Esophagus muscularis mucosa (tissue), 4 donors: ENCODE measurements around the gene CC2D2A. TPM values are rescaled to one million over a fixed set of nuclear protein-coding genes. Genes with fewer than 3 reads are reported as not detected.

Experiments used
- DNase-seq: peaks from one replicate; pipeline ENCODE4 v3.0.0-alpha.2; 2017; ENCODE audit errors: extremely low spot score
- H3K27ac ChIP-seq, 4 donors: fragments of 200-600 bp; sonication (generic); replicated peaks in 1 of 4; 1 replicate in 3 of 4; 2 replicates in 1 of 4; pipeline ENCODE4 v1.5.1; 2016 to 2019; ENCODE audit warnings: mild to moderate bottlenecking in 1 of 4
- H3K27me3 ChIP-seq, 4 donors: fragments of 200-600 bp; sonication (generic); one replicate each; pipeline versions ENCODE4 v1.5.1 to v1.6.0; 2016 to 2019
- H3K36me3 ChIP-seq, 4 donors: fragments of 200-600 bp; sonication (generic); one replicate each; pipeline ENCODE4 v1.5.1; 2016 to 2019
- H3K4me1 ChIP-seq, 4 donors: fragments of 200-600 bp; sonication (generic); one replicate each; pipeline ENCODE4 v1.5.1; 2016 to 2019
- H3K4me3 ChIP-seq, 4 donors: fragments of 200-600 bp; sonication (generic); 1 replicate in 2 of 4; 2 replicates in 2 of 4; pipeline ENCODE4 v1.5.1; 2016 to 2019; ENCODE audit warnings: mild to moderate bottlenecking in 4 of 4, moderate library complexity in 1 of 4
- H3K9me3 ChIP-seq, 4 donors: fragments of 200-600 bp; sonication (generic); 1 replicate in 3 of 4; 2 replicates in 1 of 4; pipeline ENCODE4 v1.5.1; 2016 to 2019
- EP300 ChIP-seq: sonication (generic); formaldehyde crosslinking; IDR thresholded peaks from one replicate; pipeline ENCODE4 v1.6.1; 2017; ENCODE audit warnings: antibody characterized with exemption
- POLR2A ChIP-seq: fragments of 450-650 bp; IDR thresholded peaks from one replicate; pipeline ENCODE4 v1.6.1; 2017; ENCODE audit warnings: antibody characterized with exemption, moderate library complexity, mild to moderate bottlenecking, low read depth
- POLR2AphosphoS5 ChIP-seq, 2 donors: sonication (generic); formaldehyde crosslinking; IDR thresholded peaks; one replicate each; pipeline ENCODE4 v1.6.1; 2017; ENCODE audit warnings: antibody characterized with exemption in 2 of 2
- WGBS: methylation state at CpG from one replicate; pipeline ENCODE4 v1.1.5; 2018; 5-methylcytosine and 5-hydroxymethylcytosine counted together
- intact Hi-C: fragments of 100-400 bp; cut with DNase I; formaldehyde crosslinking; loops from one replicate; pipeline ENCODE4 v1.15.1; 2023
- total RNA-seq, 4 donors: library from RNA; depleted of rRNA; stranded (reverse); fragments of >200 nt; gene quantifications; one replicate each; pipeline versions ENCODE4 v1.1.0 to v1.2.1, GENCODE V29; 2016
- TF ChIP-seq, protein P1 (sequence below), 3 experiments: fragments of 200-600 bp in 2 of 3; fragments of 450-650 bp in 1 of 3; sonication (generic) in 2 of 3; IDR thresholded peaks; one replicate each; pipeline ENCODE4 v1.5.1; 2017 to 2019; ENCODE audit warnings: antibody characterized with exemption in 3 of 3, mild to moderate bottlenecking in 2 of 3, moderate library complexity in 1 of 3

Gene CC2D2A
- total RNA-seq, 4 donors from 2014 or later, result 23.0 to 59.7 (median 45.0) TPM

DNA sequence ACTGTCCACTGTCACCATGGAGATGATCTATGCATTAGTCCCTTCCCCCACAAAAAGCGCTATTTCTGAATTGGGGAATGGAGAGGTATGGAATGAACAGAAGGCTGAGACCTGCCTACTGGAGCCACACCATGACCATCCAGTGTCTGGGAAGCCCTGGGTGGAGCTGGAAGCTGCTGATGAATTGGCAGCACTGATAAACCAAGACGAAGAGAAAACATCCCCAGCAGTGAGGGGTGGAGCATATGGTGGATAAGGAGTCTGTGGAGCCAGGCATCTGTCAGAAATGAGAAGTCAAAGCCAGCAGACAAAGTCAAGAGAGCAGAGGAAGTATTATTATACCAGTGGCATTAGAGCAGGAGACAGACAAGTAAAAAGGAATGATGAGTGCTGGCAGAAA is 13.2 kb downstream of the CC2D2A start:
- no peak for TF ChIP-seq EP300
- TF ChIP-seq, protein P1, sequence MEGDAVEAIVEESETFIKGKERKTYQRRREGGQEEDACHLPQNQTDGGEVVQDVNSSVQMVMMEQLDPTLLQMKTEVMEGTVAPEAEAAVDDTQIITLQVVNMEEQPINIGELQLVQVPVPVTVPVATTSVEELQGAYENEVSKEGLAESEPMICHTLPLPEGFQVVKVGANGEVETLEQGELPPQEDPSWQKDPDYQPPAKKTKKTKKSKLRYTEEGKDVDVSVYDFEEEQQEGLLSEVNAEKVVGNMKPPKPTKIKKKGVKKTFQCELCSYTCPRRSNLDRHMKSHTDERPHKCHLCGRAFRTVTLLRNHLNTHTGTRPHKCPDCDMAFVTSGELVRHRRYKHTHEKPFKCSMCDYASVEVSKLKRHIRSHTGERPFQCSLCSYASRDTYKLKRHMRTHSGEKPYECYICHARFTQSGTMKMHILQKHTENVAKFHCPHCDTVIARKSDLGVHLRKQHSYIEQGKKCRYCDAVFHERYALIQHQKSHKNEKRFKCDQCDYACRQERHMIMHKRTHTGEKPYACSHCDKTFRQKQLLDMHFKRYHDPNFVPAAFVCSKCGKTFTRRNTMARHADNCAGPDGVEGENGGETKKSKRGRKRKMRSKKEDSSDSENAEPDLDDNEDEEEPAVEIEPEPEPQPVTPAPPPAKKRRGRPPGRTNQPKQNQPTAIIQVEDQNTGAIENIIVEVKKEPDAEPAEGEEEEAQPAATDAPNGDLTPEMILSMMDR (IDR thresholded peaks at IDR 0.05), result no peak
- no peak for TF ChIP-seq POLR2A
- no peak for TF ChIP-seq POLR2AphosphoS5 (IDR thresholded peaks at IDR 0.05)
- WGBS, result 71% methylated on average over 2 of the region's 2 CpGs
- Histone ChIP-seq H3K27ac (no peak overlapping the region), H3K27me3 (no peaks in the 10 kb centered on the region), H3K4me3 (no peak overlapping the region), H3K9me3 (peaks cover 0 to 16% (median 5%) of the 10 kb centered on the region in 4 donors), H3K4me1 (peaks cover 5 to 36% (median 26%) of the 10 kb centered on the region in 4 donors), H3K36me3 (peaks cover 0 to 28% (median 10%) of the 10 kb centered on the region in 4 donors)
- DNase-seq, result no peak
- intact Hi-C loops, result no loop called here

DNA sequence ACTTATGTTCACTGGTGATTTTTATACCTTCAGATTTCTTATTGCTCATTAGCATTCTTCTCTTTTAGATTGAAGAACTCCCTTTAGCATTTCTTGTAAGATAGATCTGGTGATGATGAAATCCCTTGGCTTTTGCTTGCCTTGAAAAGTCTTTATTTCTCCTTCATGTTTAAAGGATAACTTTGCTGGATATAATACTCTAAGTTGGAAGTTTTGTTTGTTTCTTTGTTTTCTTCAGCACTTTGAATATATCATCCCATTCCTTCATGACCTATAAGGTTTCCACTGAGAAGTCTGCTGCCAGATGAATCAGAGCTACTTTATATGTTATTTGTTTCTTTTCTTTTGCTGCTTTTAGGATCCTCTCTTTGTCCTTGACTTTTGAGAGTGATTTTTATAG is 18.5 kb downstream of the CC2D2A start:
- Histone ChIP-seq H3K36me3 (peaks cover 0 to 30% (median 3%) of the 10 kb centered on the region in 4 donors), H3K27me3 (no peaks in the 10 kb centered on the region), H3K4me1 (peaks cover 0 to 16% (median 10%) of the 10 kb centered on the region in 4 donors), H3K4me3 (no peak overlapping the region), H3K9me3 (peaks cover 0 to 24% (median 14%) of the 10 kb centered on the region in 4 donors), H3K27ac (peak overlapping the region in 3 of 4 donors; percentile 12 to 55 (median 47))
- no peak for DNase-seq
- intact Hi-C loops, result no loop called here
- TF ChIP-seq POLR2A (no peak), EP300 (no peak), POLR2AphosphoS5 (IDR thresholded peaks at IDR 0.05) (no peak)
- TF ChIP-seq, protein P1 (IDR thresholded peaks at IDR 0.05), result no peak

DNA sequence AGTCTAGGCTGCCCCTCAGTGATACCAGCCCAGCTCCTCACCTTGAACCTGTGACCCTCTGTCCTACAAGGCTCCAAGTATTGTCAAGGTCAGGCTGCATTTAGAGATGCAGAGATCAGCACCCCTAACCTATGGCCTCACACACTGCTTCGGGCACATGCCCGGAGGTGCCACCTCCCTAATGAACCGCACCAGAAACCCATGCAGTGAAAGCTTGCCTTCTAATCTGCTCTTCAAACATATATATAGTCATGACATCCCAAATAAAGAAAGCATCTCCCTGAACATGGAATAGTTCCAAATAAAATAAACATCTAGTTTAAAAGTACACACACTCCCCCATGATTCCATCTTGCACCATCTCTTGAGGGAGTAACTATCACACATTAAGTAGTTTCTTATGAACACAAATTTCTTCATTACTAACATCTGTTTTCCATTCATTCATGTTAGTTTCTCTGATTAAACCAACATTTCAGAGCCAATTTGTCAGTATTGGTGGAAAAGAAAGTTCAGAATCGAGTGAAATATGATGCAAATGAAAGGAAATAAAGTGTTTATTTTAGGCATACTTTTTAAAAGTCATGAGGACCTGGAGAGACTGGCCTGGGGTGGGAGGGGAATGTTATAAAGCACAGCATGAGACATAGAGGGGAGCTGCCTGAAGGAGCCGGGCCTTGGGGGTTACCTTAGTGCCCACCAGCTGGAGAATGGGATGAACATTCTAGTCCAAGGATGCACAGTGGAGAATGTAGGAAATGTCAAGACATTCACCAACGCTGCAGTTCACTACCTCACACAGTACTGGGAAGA is 19.2 kb downstream of the CC2D2A start:
- Histone ChIP-seq H3K4me1 (peaks cover 0 to 21% (median 10%) of the 10 kb centered on the region in 4 donors), H3K9me3 (peaks cover 0 to 24% (median 14%) of the 10 kb centered on the region in 4 donors), H3K36me3 (peaks cover 0 to 33% (median 3%) of the 10 kb centered on the region in 4 donors), H3K4me3 (no peak overlapping the region), H3K27me3 (no peaks in the 10 kb centered on the region), H3K27ac (peak overlapping the region; percentile 12 to 57 (median 54))
- TF ChIP-seq, protein P1 (IDR thresholded peaks at IDR 0.05), result no peak
- TF ChIP-seq POLR2AphosphoS5 (IDR thresholded peaks at IDR 0.05), result peak in 1 of 2 donors; percentile 27
- intact Hi-C loops, result no loop called here
- 55% methylated on average over 6 of the region's 6 CpGs for WGBS
- no peak for DNase-seq

DNA sequence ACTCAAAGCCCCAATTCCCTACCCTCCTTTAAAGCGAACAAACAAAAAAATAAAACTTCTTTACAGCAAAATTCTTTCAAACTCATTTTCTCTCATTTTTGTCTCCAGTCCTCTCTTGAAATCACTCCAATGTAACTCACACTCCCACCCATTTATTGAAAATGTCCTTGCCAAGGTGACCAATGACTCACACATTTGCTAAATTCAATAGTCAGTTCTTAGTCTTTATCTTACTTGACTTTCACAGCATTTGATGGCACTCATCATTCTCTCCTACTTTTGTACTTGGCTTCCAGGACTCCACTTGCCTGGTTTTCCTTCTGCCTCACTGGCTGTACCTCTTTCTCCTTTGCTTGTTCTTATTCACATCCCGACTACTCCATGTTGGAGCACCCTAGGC is 19.9 kb downstream of the CC2D2A start:
- intact Hi-C loops, result no loop called here
- peaks cover 0 to 21% (median 10%) of the 10 kb centered on the region in 4 donors for H3K4me1 ChIP-seq

More for the DNA sequence above, 19.9 kb downstream of the CC2D2A start:
- H3K9me3 ChIP-seq, result peaks cover 0 to 24% (median 14%) of the 10 kb centered on the region in 4 donors
- TF ChIP-seq POLR2A (no peak), POLR2AphosphoS5 (IDR thresholded peaks at IDR 0.05) (no peak), EP300 (no peak)
- TF ChIP-seq, protein P1 (IDR thresholded peaks at IDR 0.05), result no peak
- 87% methylated on average over 2 of the region's 2 CpGs for WGBS
- H3K36me3 ChIP-seq, result peaks cover 0 to 37% (median 3%) of the 10 kb centered on the region in 4 donors
- H3K27me3 ChIP-seq, result no peaks in the 10 kb centered on the region
- DNase-seq, result no peak
- no peak overlapping the region for H3K4me3 ChIP-seq
- peak overlapping the region; percentile 7 to 57 (median 54) for H3K27ac ChIP-seq
